H9 (cell line): ENCODE measurements around the gene FBXO10. TPM values are rescaled to one million over a fixed set of nuclear protein-coding genes. Genes with fewer than 3 reads are reported as not detected.

Source experiments
- DNase-seq: peaks from one replicate; pipeline ENCODE4 v3.0.0-alpha.2; 2017
- H2AFZ ChIP-seq: one replicate; pipeline ENCODE4 v1.6.1; 2013; ENCODE audit warnings: mild to moderate bottlenecking, low read length, control low read depth, moderate library complexity
- H2AK5ac ChIP-seq: 2 replicates; pipeline ENCODE4 v1.6.1; 2013; ENCODE audit warnings: low read length, control low read depth, mixed read lengths; ENCODE audit not compliant: insufficient read length
- H2BK120ac ChIP-seq: one replicate; pipeline ENCODE4 v1.6.1; 2013; ENCODE audit warnings: low read depth, mild to moderate bottlenecking, low read length, control low read depth, inconsistent platforms; ENCODE audit not compliant: poor library complexity, severe bottlenecking
- H2BK12ac ChIP-seq: 2 replicates; pipeline ENCODE4 v1.6.1; 2013; ENCODE audit warnings: low read length, control low read depth, mixed read lengths, low read depth; ENCODE audit not compliant: insufficient read length
- H2BK15ac ChIP-seq: 2 replicates; pipeline ENCODE4 v1.6.1; 2013; ENCODE audit warnings: low read depth, low read length, control low read depth
- H2BK20ac ChIP-seq: one replicate; pipeline ENCODE4 v1.6.1; 2013; ENCODE audit warnings: low read depth, mild to moderate bottlenecking, low read length, control low read depth, inconsistent platforms; ENCODE audit not compliant: poor library complexity, severe bottlenecking
- H2BK5ac ChIP-seq: 2 replicates; pipeline ENCODE4 v1.6.1; 2013; ENCODE audit warnings: low read length, control low read depth, mixed read lengths; ENCODE audit not compliant: insufficient read length
- H3K14ac ChIP-seq: 2 replicates; pipeline ENCODE4 v1.6.1; 2013; ENCODE audit warnings: low read length, control low read depth; ENCODE audit not compliant: insufficient read depth
- H3K18ac ChIP-seq: 2 replicates; pipeline ENCODE4 v1.6.1; 2013; ENCODE audit warnings: low read depth, mild to moderate bottlenecking, mixed read lengths, low read length, control low read depth; ENCODE audit not compliant: insufficient read length
- H3K23ac ChIP-seq: 2 replicates; pipeline ENCODE4 v1.6.1; 2013; ENCODE audit warnings: low read length, control low read depth, mixed read lengths, low read depth; ENCODE audit not compliant: insufficient read length
- H3K23me2 ChIP-seq: 2 replicates; pipeline ENCODE4 v1.6.1; 2013; ENCODE audit warnings: low read depth, mild to moderate bottlenecking, mixed read lengths, low read length, control low read depth; ENCODE audit not compliant: insufficient read length, poor library complexity, severe bottlenecking
- H3K27ac ChIP-seq: 2 replicates; pipeline ENCODE4 v1.5.1; 2013; ENCODE audit warnings: low read length, control low read depth, mixed read lengths, low read depth; ENCODE audit not compliant: insufficient read length
- H3K27me3 ChIP-seq: 2 replicates; pipeline ENCODE4 v1.6.1; 2013; ENCODE audit warnings: low read length, control low read depth, inconsistent platforms; ENCODE audit not compliant: insufficient read depth
- H3K4ac ChIP-seq: 2 replicates; pipeline ENCODE4 v1.6.1; 2013; ENCODE audit warnings: low read depth, mild to moderate bottlenecking, control low read depth, inconsistent platforms, low read length, moderate library complexity
- H3K4me1 ChIP-seq: 2 replicates; pipeline ENCODE4 v1.6.1; 2013; ENCODE audit warnings: low read length, control low read depth, inconsistent platforms; ENCODE audit not compliant: insufficient read depth
- H3K4me2 ChIP-seq: 2 replicates; pipeline ENCODE4 v1.6.1; 2013; ENCODE audit warnings: low read length, control low read depth, mixed read lengths; ENCODE audit not compliant: insufficient read length, insufficient read depth
- H3K56ac ChIP-seq: 2 replicates; pipeline ENCODE4 v1.6.1; 2013; ENCODE audit warnings: low read depth, mild to moderate bottlenecking, mixed read lengths, low read length, control low read depth; ENCODE audit not compliant: insufficient read length
- H3K79me1 ChIP-seq: 2 replicates; pipeline ENCODE4 v1.6.1; 2013; ENCODE audit warnings: low read depth, mild to moderate bottlenecking, moderate library complexity, low read length, control low read depth, inconsistent platforms; ENCODE audit not compliant: insufficient read depth, poor library complexity, severe bottlenecking
- H3K79me2 ChIP-seq: 2 replicates; pipeline ENCODE4 v1.6.1; 2013; ENCODE audit warnings: low read length, control low read depth, inconsistent platforms; ENCODE audit not compliant: insufficient read depth
- H3K9ac ChIP-seq: 2 replicates; pipeline ENCODE4 v1.6.1; 2013; ENCODE audit warnings: low read length, control low read depth, mixed read lengths; ENCODE audit not compliant: insufficient read length; ENCODE audit errors: extremely low read depth
- H3K9me3 ChIP-seq: one replicate; pipeline ENCODE4 v1.6.1; 2013; ENCODE audit warnings: low read depth, low read length, inconsistent platforms; ENCODE audit not compliant: control insufficient read depth
- H3T11ph ChIP-seq: one replicate; pipeline ENCODE4 v1.6.1; 2013; ENCODE audit warnings: mild to moderate bottlenecking, low read length, control low read depth, inconsistent platforms
- H4K20me1 ChIP-seq: one replicate; pipeline ENCODE4 v1.6.1; 2013; ENCODE audit not compliant: control insufficient read depth, insufficient read length, insufficient read depth
- H4K5ac ChIP-seq: 2 replicates; pipeline ENCODE4 v1.6.1; 2013; ENCODE audit warnings: low read depth, mild to moderate bottlenecking, mixed read lengths, low read length, control low read depth; ENCODE audit not compliant: insufficient read length
- H4K8ac ChIP-seq: replicated peaks from 2 replicates; pipeline ENCODE4 v1.6.1; 2013; ENCODE audit warnings: low read length, control low read depth, mixed read lengths, low read depth; ENCODE audit not compliant: insufficient read length
- H4K91ac ChIP-seq: 2 replicates; pipeline ENCODE4 v1.6.1; 2013; ENCODE audit warnings: low read depth, mild to moderate bottlenecking, moderate library complexity, mixed read lengths, low read length, control low read depth; ENCODE audit not compliant: insufficient read length
- H3K27ac Mint-ChIP-seq, 3 experiments: 2 replicates in 2 of 3; 3 replicates in 1 of 3; pipeline ENCODE4 v1.8.0; 2020 to 2021; ENCODE audit warnings: mixed read lengths in 3 of 3, mild to moderate bottlenecking in 1 of 3, moderate library complexity in 1 of 3
- H3K27me3 Mint-ChIP-seq: 2 replicates; pipeline ENCODE4 v1.8.0; 2021; ENCODE audit warnings: low read depth, mild to moderate bottlenecking, moderate library complexity, mixed read lengths
- H3K36me3 Mint-ChIP-seq, 3 experiments: 2 replicates in 2 of 3; 3 replicates in 1 of 3; pipeline ENCODE4 v1.8.0; 2020 to 2021; ENCODE audit warnings: low read depth in 3 of 3, mixed read lengths in 3 of 3; ENCODE audit not compliant: insufficient read depth in 1 of 3
- H3K4me1 Mint-ChIP-seq, 2 experiments: 2 replicates each; pipeline ENCODE4 v1.8.0; 2020; ENCODE audit warnings: mixed read lengths in 2 of 2
- H3K4me3 Mint-ChIP-seq, 2 experiments: 2 replicates in 1 of 2; 3 replicates in 1 of 2; pipeline ENCODE4 v1.8.0; 2020 to 2021; ENCODE audit warnings: mild to moderate bottlenecking in 2 of 2, mixed read lengths in 2 of 2, moderate library complexity in 1 of 2
- H3K9me3 Mint-ChIP-seq, 2 experiments: 2 replicates in 1 of 2; 3 replicates in 1 of 2; pipeline ENCODE4 v1.8.0; 2020; ENCODE audit warnings: mild to moderate bottlenecking in 2 of 2, mixed read lengths in 2 of 2, moderate library complexity in 1 of 2
- CTCF ChIP-seq: fragments of 200-600 bp; sonication (generic); conservative IDR thresholded peaks from 3 replicates; pipeline ENCODE4 v1.8.0; 2021; ENCODE audit warnings: antibody characterized with exemption, mild to moderate bottlenecking
- WGBS: extraction: QIAGEN DNeasy Blood & Tissue Kit; methylation state at CpG from one replicate; pipeline ENCODE4 v1.1.7; 2013; ENCODE audit warnings: missing lambda C conversion rate, low lambda C conversion rate, mixed read lengths; ENCODE audit not compliant: insufficient read length; ENCODE audit errors: extremely low coverage; 5-methylcytosine and 5-hydroxymethylcytosine counted together
- total RNA-seq: library from RNA; stranded (reverse); gene quantifications from 2 replicates; pipeline ENCODE4 v1.2.1, GENCODE V29; 2021

FBXO10 gene
- total RNA-seq, 1 experiment from 2014 or later, result 16.8 TPM

DNA sequence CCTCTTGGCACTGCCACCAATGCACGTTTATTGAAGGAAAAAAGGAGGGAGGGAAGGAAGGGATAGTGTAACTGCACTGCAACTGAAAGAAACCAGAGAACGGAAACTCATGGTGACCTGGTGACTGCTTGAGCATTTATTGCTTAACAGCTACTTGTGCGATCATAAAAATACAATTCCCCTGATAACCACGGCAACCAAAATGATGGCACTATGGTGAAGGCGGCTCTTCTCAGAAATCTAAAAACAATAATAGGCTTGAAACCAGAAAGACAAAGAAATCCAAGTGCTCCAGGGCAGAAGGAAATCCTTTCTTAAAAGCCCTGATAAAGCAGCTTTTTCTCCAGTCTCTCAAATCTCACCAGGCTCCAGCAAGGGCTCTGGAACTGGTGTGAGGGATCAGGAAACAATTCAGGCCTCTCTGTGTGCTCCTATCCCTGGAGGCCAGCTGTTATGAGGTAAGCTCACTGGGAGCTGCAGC is 1.9 kb downstream of the FBXO10 start:
- H2BK20ac ChIP-seq, result no peak overlapping the region
- no peak overlapping the region for H3K4ac ChIP-seq
- H4K91ac ChIP-seq, result no peak overlapping the region
- H3K14ac ChIP-seq, result no peak overlapping the region
- WGBS, result no CpG with 5 or more reads among the region's 5 CpGs
- no peak overlapping the region for H3K23ac ChIP-seq
- H2BK12ac ChIP-seq, result no peak overlapping the region
- H2BK5ac ChIP-seq, result no peak overlapping the region
- Mint-ChIP-seq H3K4me1 (peaks cover 39 to 41% of the 10 kb centered on the region in 2 experiments), H3K4me3 (peak overlapping the region; percentile 26 to 87), H3K27me3 (no peaks in the 10 kb centered on the region), H3K36me3 (peaks cover 0 to 3% (median 0%) of the 10 kb centered on the region in 3 experiments; a peak in 1 of 7 replicates), H3K27ac (peak overlapping the region; percentile 82 to 98 (median 83); a peak in 6 of 7 replicates), H3K9me3 (no peaks in the 10 kb centered on the region)
- no peak overlapping the region for H2AFZ ChIP-seq
- no peak overlapping the region for H3T11ph ChIP-seq
- peaks cover 7% of the 10 kb centered on the region for H3K4me1 ChIP-seq
- no peaks in the 10 kb centered on the region for H3K9me3 ChIP-seq
- H3K4me2 ChIP-seq, result no peak overlapping the region
- no peak overlapping the region for H2BK120ac ChIP-seq
- no peak overlapping the region for H2BK15ac ChIP-seq
- H2AK5ac ChIP-seq, result no peak overlapping the region
- no peaks in the 10 kb centered on the region for H3K79me2 ChIP-seq
- H3K23me2 ChIP-seq, result peaks cover 9% of the 10 kb centered on the region
- no peak overlapping the region for H4K8ac ChIP-seq
- no peak overlapping the region for H3K27ac ChIP-seq
- H3K56ac ChIP-seq, result no peak overlapping the region
- no peak for TF ChIP-seq CTCF
- no peaks in the 10 kb centered on the region for H3K79me1 ChIP-seq
- H3K18ac ChIP-seq, result no peak overlapping the region
- no peaks in the 10 kb centered on the region for H4K20me1 ChIP-seq
- H3K27me3 ChIP-seq, result no peaks in the 10 kb centered on the region
- no peak overlapping the region for H3K9ac ChIP-seq
- H4K5ac ChIP-seq, result no peak overlapping the region
- DNase-seq, result peak; percentile 32
